ENCODE data around the gene CEP68. TPM values are rescaled to one million over a fixed set of nuclear protein-coding genes. Genes with fewer than 3 reads are reported as not detected.

The CEP68 gene
- total and polyA plus RNA-seq, 8 donors = 4.4 to 13.2 (median 10.1) TPM

DNA sequence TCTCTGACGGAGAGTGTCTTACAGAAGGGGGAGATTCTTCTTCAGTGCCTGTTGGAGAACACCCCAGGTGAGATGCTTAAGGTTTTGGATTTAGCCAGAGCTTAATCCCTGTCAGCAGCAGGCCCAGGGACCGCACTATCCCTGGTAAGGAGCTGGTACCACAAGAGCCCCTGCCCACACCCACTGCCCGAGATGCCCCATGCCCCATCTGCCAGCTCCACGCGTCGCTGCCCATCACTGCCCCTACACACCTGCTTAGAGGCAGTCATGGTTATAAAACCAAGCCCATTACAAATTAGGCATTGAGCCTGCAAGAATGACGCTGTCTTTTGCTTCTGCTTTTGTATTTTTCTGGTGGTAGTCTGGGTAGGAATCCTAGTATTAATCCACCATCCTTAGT is 21.7 kb downstream of the CEP68 start:
- no peaks in the 10 kb centered on the region for H3K27me3 ChIP-seq
- no peak for ATAC-seq
- peaks cover 0 to 7% (median 4%) of the 10 kb centered on the region in 3 donors for H3K4me1 ChIP-seq
- intact Hi-C loops (cut with DNase I) = loop anchor here in 1 of 3 donors (10.0 kb wide), 1 partner anchor 47 kb away; no protein-coding TSS in a partner anchor
- FAIRE-seq = no peak
- no peak overlapping the region for H3K4me3 ChIP-seq
- no peaks in the 10 kb centered on the region for H3K9me3 ChIP-seq
- WGBS, 2 donors = 95 to 96% methylated on average over 7 of the region's 7 CpGs
- DNase-seq = peak in 1 of 6 donors; percentile 11
- H3K36me3 ChIP-seq = peaks cover 0 to 21% (median 7%) of the 10 kb centered on the region in 3 donors
- no peak overlapping the region for H3K27ac ChIP-seq
- TF ChIP-seq, protein P1, sequence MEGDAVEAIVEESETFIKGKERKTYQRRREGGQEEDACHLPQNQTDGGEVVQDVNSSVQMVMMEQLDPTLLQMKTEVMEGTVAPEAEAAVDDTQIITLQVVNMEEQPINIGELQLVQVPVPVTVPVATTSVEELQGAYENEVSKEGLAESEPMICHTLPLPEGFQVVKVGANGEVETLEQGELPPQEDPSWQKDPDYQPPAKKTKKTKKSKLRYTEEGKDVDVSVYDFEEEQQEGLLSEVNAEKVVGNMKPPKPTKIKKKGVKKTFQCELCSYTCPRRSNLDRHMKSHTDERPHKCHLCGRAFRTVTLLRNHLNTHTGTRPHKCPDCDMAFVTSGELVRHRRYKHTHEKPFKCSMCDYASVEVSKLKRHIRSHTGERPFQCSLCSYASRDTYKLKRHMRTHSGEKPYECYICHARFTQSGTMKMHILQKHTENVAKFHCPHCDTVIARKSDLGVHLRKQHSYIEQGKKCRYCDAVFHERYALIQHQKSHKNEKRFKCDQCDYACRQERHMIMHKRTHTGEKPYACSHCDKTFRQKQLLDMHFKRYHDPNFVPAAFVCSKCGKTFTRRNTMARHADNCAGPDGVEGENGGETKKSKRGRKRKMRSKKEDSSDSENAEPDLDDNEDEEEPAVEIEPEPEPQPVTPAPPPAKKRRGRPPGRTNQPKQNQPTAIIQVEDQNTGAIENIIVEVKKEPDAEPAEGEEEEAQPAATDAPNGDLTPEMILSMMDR (IDR thresholded peaks at IDR 0.05) = no peak

- intact Hi-C loops (cut with DNase I) = loop anchor here in 1 of 3 donors (10.0 kb wide), 1 partner anchor 46 kb away; no protein-coding TSS in a partner anchor
- FAIRE-seq = no peak
Observed at GRCh38 chr2:65079017-65079416, 22.8 kb downstream of the CEP68 start.

DNA sequence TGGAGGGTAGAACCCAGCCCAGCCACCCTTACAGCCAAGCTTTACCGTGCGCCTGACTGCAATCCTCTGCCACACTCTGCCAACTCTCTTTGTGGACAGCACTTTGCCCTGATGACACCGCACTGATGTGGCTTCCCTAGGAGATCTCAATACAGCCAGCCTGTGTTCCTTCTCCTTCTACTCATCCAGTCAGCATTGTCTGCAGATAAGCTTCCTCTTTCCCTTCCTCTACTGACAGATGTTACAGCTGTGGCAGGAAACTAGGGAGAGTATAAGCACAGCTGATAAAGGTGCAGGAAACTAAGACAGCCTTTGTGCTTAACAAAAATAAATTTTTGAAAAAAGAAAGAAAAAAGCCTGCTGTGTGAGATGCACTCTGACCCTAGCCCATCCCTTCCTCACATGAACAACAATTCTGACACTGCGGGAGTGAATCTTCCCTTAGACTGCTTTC is 25.0 kb downstream of the CEP68 start:
- ATAC-seq = peak in 3 of 4 donors; percentile 30 to 74 (median 58)
- Histone ChIP-seq H3K4me3 (no peak overlapping the region), H3K9me3 (no peaks in the 10 kb centered on the region), H3K27me3 (no peaks in the 10 kb centered on the region), H3K36me3 (peaks cover 5 to 44% (median 26%) of the 10 kb centered on the region in 3 donors), H3K4me1 (peaks cover 0 to 2% (median 1%) of the 10 kb centered on the region in 3 donors), H3K27ac (no peak overlapping the region)
- WGBS, 2 donors = 90% methylated on average over 4 of the region's 4 CpGs
- FAIRE-seq = no peak
- no peak for DNase-seq
- TF ChIP-seq, protein P1 (IDR thresholded peaks at IDR 0.05) = no peak
- intact Hi-C loops (cut with DNase I) = no loop called here

More at GRCh38 chr2:65079017-65079416, 22.8 kb downstream of the CEP68 start:
- Histone ChIP-seq H3K9me3 (no peaks in the 10 kb centered on the region), H3K36me3 (peaks cover 0 to 27% (median 17%) of the 10 kb centered on the region in 3 donors), H3K4me3 (no peak overlapping the region), H3K27ac (no peak overlapping the region), H3K27me3 (no peaks in the 10 kb centered on the region), H3K4me1 (peaks cover 0 to 7% (median 4%) of the 10 kb centered on the region in 3 donors)
- TF ChIP-seq, protein P1 (IDR thresholded peaks at IDR 0.05) = no peak
- DNase-seq = peak in 1 of 6 donors; percentile 5
- no peak for ATAC-seq
- WGBS, 2 donors = 96% methylated on average over 6 of the region's 6 CpGs

- Histone ChIP-seq H3K4me1 (peaks cover 0 to 9% (median 0%) of the 10 kb centered on the region in 3 donors), H3K9me3 (no peaks in the 10 kb centered on the region), H3K36me3 (peaks cover 5 to 64% (median 23%) of the 10 kb centered on the region in 3 donors), H3K27ac (no peak overlapping the region), H3K27me3 (no peaks in the 10 kb centered on the region), H3K4me3 (no peak overlapping the region)
- 82 to 95% methylated on average over 3 of the region's 3 CpGs for WGBS, 2 donors
- DNase-seq = no peak
- no peak for ATAC-seq
- intact Hi-C loops (cut with DNase I) = no loop called here
- FAIRE-seq = no peak
- TF ChIP-seq, protein P1 (IDR thresholded peaks at IDR 0.05) = no peak
Observed at GRCh38 chr2:65085148-65085547, 28.9 kb downstream of the CEP68 start.

- Histone ChIP-seq H3K36me3 (peaks cover 0 to 47% (median 0%) of the 10 kb centered on the region in 3 donors), H3K4me3 (no peak overlapping the region), H3K27me3 (no peaks in the 10 kb centered on the region), H3K9me3 (no peaks in the 10 kb centered on the region), H3K4me1 (peaks cover 0 to 9% (median 3%) of the 10 kb centered on the region in 3 donors), H3K27ac (no peak overlapping the region)
- 90 to 94% methylated on average over 4 of the region's 4 CpGs for WGBS, 2 donors
- intact Hi-C loops (cut with DNase I) = no loop called here
- DNase-seq (no peak), FAIRE-seq (no peak), ATAC-seq (no peak)
- TF ChIP-seq, protein P1 (IDR thresholded peaks at IDR 0.05) = no peak
Observed at GRCh38 chr2:65092791-65093190, 36.6 kb downstream of the CEP68 start.
